CD4-positive, alpha-beta T cell treated with Interleukin-21 for 1 hour (primary cell): ENCODE results near the gene PIEZO2.
"Not testable (repeated sequence)": the region's sequence is repeated elsewhere in the genome, so short reads cannot be mapped to it uniquely, and the experiment has no call there.

ENCODE experiments used
- DNase-seq: peaks from one replicate; pipeline ENCODE4 v3.0.0-alpha.2; 2020

The PIEZO2 gene

GRCh38 chr18:10951631-10952544, 197.5 kb downstream of the PIEZO2 start:
- no peak for DNase-seq

- DNase-seq: no peak
Observed at GRCh38 chr18:10950876-10951630, 198.3 kb downstream of the PIEZO2 start.

- no peak for DNase-seq
Observed at GRCh38 chr18:10950080-10950875, 199.1 kb downstream of the PIEZO2 start.

- no peak for DNase-seq
Observed at GRCh38 chr18:10949655-10950054, 199.7 kb downstream of the PIEZO2 start.

GRCh38 chr18:10948421-10948820, 200.9 kb downstream of the PIEZO2 start:
- no peak for DNase-seq

- DNase-seq: no peak
Observed at GRCh38 chr18:10946058-10946457, 203.3 kb downstream of the PIEZO2 start.

- no peak for DNase-seq
Observed at GRCh38 chr18:10942998-10943397, 206.4 kb downstream of the PIEZO2 start.

- no peak for DNase-seq
Observed at GRCh38 chr18:10939822-10940221, 209.5 kb downstream of the PIEZO2 start.

GRCh38 chr18:10937743-10938640, 211.4 kb downstream of the PIEZO2 start:
- DNase-seq: no peak

GRCh38 chr18:10936176-10937053, 213.0 kb downstream of the PIEZO2 start:
- no peak for DNase-seq

GRCh38 chr18:10935588-10935987, 213.8 kb downstream of the PIEZO2 start:
- DNase-seq: no peak

GRCh38 chr18:10933648-10934047, 215.7 kb downstream of the PIEZO2 start:
- DNase-seq: not testable (repeated sequence)

- no peak for DNase-seq
Observed at GRCh38 chr18:10930076-10930475, 219.3 kb downstream of the PIEZO2 start.

- no peak for DNase-seq
Observed at GRCh38 chr18:10928772-10929373, 220.5 kb downstream of the PIEZO2 start.

GRCh38 chr18:10928011-10928771, 221.2 kb downstream of the PIEZO2 start:
- no peak for DNase-seq

- no peak for DNase-seq
Observed at GRCh38 chr18:10927286-10927992, 221.9 kb downstream of the PIEZO2 start.

- DNase-seq: no peak
Observed at GRCh38 chr18:10926621-10927161, 222.7 kb downstream of the PIEZO2 start.

GRCh38 chr18:10924290-10924689, 225.1 kb downstream of the PIEZO2 start:
- DNase-seq: no peak

GRCh38 chr18:10923551-10924070, 225.8 kb downstream of the PIEZO2 start:
- DNase-seq: no peak
